Type B pancreatic cell (in vitro differentiated cells): ENCODE results near the gene MRGPRX3. TPM values are rescaled to one million over a fixed set of nuclear protein-coding genes. Genes with fewer than 3 reads are reported as not detected.
"Not testable (repeated sequence)": the region's sequence is repeated elsewhere in the genome, so short reads cannot be mapped to it uniquely, and the experiment has no call there.

ENCODE experiments used
- DNase-seq: peaks from one replicate; pipeline ENCODE4 v3.0.0; 2021; ENCODE audit warnings: mixed read lengths; ENCODE audit not compliant: unreplicated experiment; ENCODE audit errors: extremely low spot score
- H3K27ac Mint-ChIP-seq: 2 replicates; pipeline ENCODE4 v1.8.0; 2021; ENCODE audit warnings: mild to moderate bottlenecking, mixed read lengths
- H3K27me3 Mint-ChIP-seq: 2 replicates; pipeline ENCODE4 v1.8.0; 2021; ENCODE audit warnings: mixed read lengths
- H3K36me3 Mint-ChIP-seq: 2 replicates; pipeline ENCODE4 v1.8.0; 2021; ENCODE audit warnings: mixed read lengths
- H3K4me1 Mint-ChIP-seq: one replicate; pipeline ENCODE4 v1.8.0; 2021; ENCODE audit warnings: mixed read lengths; ENCODE audit not compliant: unreplicated experiment
- H3K4me3 Mint-ChIP-seq: 2 replicates; pipeline ENCODE4 v1.8.0; 2021; ENCODE audit warnings: mild to moderate bottlenecking, mixed read lengths
- H3K9me3 Mint-ChIP-seq: 2 replicates; pipeline ENCODE4 v1.8.0; 2021; ENCODE audit warnings: mixed read lengths
- total RNA-seq: library from RNA; stranded (reverse); gene quantifications from 2 replicates; pipeline ENCODE4 v1.2.1, GENCODE V29; 2021; ENCODE audit warnings: low replicate concordance
- TF ChIP-seq, protein P1 (sequence below): fragments of 200-600 bp; sonication (generic); conservative IDR thresholded peaks from 2 replicates; pipeline ENCODE4 v1.5.0; 2021; ENCODE audit warnings: antibody characterized with exemption, mild to moderate bottlenecking

The MRGPRX3 gene
- total RNA-seq, 1 donor from 2014 or later, result not detected

DNA sequence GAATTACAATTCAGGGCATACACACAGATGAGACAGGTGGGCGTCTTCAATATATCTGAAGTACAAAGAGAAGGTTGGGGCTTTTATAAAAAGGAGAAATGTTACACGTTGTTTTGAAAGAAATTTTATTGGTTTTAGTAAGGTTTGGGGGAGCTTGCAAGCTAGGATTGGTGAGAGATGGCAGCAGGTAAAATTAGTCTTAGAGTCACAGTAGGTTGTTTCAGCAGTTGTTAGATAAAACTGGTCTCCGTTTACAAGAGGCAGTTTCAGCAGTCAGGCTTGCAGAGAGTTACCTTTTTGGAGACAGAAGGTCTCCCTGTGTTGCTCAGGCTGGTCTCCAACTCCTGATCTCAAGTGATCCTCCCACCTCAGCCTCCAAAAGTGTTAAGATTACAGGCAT is 24.1 kb upstream of the MRGPRX3 start:
- H3K4me3 Mint-ChIP-seq, result peak overlapping the region; percentile 34
- H3K9me3 Mint-ChIP-seq, result no peaks in the 10 kb centered on the region
- H3K4me1 Mint-ChIP-seq, result peaks cover 9% of the 10 kb centered on the region
- H3K27me3 Mint-ChIP-seq, result peaks cover 37% of the 10 kb centered on the region
- peaks cover under 1% of the 10 kb centered on the region for H3K36me3 Mint-ChIP-seq
- DNase-seq, result no peak
- TF ChIP-seq, protein P1, sequence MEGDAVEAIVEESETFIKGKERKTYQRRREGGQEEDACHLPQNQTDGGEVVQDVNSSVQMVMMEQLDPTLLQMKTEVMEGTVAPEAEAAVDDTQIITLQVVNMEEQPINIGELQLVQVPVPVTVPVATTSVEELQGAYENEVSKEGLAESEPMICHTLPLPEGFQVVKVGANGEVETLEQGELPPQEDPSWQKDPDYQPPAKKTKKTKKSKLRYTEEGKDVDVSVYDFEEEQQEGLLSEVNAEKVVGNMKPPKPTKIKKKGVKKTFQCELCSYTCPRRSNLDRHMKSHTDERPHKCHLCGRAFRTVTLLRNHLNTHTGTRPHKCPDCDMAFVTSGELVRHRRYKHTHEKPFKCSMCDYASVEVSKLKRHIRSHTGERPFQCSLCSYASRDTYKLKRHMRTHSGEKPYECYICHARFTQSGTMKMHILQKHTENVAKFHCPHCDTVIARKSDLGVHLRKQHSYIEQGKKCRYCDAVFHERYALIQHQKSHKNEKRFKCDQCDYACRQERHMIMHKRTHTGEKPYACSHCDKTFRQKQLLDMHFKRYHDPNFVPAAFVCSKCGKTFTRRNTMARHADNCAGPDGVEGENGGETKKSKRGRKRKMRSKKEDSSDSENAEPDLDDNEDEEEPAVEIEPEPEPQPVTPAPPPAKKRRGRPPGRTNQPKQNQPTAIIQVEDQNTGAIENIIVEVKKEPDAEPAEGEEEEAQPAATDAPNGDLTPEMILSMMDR, result no peak
- no peak overlapping the region for H3K27ac Mint-ChIP-seq

DNA sequence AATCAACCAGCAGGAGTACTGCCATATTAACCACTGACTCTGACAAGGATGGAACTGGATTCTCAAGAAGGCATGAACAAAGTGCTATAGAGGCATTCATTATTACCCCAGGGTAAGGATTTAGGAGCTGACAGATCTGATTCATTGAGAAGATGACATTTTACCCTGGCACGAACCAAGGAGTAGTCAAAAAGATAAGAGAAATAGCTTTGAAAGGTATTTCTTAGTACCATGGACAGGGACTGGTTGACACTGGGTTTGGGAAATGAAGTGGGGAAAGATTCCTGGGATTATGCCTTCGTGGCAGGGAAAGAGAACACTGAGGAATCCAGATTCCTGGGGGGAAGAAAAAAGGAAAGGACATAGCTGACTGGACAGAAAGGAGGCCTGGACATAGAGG is 21.4 kb upstream of the MRGPRX3 start:
- Mint-ChIP-seq H3K4me3 (no peak overlapping the region), H3K27me3 (peaks cover 62% of the 10 kb centered on the region), H3K9me3 (no peaks in the 10 kb centered on the region), H3K36me3 (no peaks in the 10 kb centered on the region), H3K27ac (no peak overlapping the region), H3K4me1 (no peaks in the 10 kb centered on the region)
- TF ChIP-seq, protein P1, result no peak
- no peak for DNase-seq

DNA sequence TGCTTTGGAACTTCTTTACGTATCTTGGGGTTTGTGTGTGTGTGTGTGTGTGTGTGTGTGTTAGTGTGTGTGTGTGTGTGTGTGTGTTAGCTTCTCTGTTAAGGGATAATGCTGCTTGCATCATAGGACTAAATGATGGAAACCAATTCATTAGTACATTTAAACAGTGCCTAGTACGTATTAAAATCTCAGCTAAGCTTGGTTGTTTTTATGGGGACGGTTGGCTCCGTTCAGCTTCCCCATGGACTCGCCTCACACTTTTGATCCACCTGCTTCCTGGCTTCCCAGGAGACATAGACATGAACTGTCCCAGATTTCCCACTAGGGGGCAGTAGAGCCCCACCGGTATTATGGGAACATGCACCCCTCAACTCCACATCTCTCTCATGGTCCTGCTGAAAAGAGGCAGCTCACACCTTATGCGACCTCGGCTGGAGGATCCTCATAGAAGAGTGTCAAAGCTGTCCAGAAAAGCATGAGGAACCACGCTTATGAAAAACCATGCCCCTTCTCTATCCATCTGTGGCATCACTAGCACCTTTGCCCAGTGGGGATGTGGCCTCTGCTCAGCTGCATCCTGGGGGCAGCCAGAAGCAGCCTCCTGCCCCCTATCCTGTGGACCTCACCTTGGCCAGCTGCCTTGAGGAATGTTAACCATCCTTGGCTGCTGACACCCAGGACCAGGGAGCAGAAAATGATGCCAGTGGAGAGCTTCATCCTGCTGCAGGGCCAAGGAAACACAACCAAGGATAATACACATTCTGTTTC is 16.8 kb upstream of the MRGPRX3 start:
- peak; percentile 74 for DNase-seq
- Mint-ChIP-seq H3K36me3 (no peaks in the 10 kb centered on the region), H3K9me3 (no peaks in the 10 kb centered on the region), H3K4me1 (no peaks in the 10 kb centered on the region), H3K4me3 (no peak overlapping the region), H3K27ac (no peak overlapping the region), H3K27me3 (peaks cover 65% of the 10 kb centered on the region)
- TF ChIP-seq, protein P1, result peak; percentile 94

DNA sequence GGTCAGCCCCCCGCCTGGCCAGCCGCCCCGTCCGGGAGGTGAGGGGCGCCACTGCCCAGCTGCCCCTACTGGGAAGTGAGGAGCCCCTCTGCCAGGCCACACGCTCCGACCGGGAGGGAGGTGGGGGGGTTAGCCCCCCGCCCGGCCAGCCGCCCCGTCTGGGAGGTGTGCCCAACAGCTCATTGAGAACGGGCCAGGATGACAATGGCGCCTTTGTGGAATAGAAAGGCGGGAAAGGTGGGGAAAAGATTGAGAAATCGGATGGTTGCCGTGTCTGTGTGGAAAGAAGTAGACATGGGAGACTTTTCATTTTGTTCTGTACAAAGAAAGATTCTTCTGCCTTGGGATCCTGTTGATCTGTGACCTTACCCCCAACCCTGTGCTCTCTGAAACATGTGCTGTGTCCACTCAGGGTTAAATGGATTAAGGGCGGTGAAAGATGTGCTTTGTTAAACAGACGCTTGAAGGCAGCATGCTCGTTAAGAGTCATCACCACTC is 11.0 kb upstream of the MRGPRX3 start:
- H3K4me3 Mint-ChIP-seq, H3K4me1 Mint-ChIP-seq, H3K36me3 Mint-ChIP-seq, H3K9me3 Mint-ChIP-seq, DNase-seq, H3K27ac Mint-ChIP-seq: not testable (repeated sequence)
- peaks cover 22% of the 10 kb centered on the region for H3K27me3 Mint-ChIP-seq

DNA sequence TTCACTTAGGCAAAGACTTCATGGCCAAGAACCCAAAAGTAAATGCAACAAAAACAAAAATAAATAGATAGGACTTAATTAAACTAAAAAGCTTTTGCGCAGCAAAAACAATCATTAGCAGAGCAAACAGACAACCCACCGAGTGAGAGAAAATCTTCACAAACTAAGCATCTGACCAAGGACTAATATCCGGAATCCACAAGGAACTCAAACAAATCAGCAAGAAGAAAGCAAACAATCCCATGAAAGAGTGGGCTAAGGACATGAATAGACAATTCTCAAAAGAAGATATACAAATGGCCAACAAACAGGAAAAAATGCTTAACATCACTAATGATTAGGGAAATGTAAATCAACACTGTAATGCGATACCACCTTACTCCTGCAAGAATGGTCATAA is 1.3 kb upstream of the MRGPRX3 start:
- H3K27me3 Mint-ChIP-seq, result peaks cover 46% of the 10 kb centered on the region
- H3K4me3 Mint-ChIP-seq, H3K27ac Mint-ChIP-seq, H3K4me1 Mint-ChIP-seq, H3K9me3 Mint-ChIP-seq, H3K36me3 Mint-ChIP-seq, DNase-seq: not testable (repeated sequence)

DNA sequence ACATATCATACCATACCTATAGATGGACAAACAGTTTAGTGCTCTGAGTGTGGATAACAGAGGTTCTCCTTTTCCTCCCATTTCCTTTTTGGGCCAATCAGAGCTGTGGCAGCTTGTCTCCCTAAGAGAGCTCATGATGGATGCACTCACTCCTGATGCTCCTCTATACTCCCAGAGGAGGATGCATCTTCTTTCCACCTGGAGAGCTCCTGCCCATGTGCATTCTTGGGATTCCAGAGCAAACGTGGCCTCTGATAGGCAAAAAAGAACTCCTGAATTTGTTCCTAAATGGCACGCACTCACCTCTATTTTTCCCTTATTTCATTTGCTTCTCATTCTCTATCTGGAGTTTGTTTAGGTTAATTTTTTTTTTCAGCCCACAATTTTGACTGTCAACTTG is 2.9 kb downstream of the MRGPRX3 start:
- H3K4me3 Mint-ChIP-seq, result no peak overlapping the region
- TF ChIP-seq, protein P1, result no peak
- H3K36me3 Mint-ChIP-seq, result no peaks in the 10 kb centered on the region
- no peaks in the 10 kb centered on the region for H3K9me3 Mint-ChIP-seq
- no peaks in the 10 kb centered on the region for H3K4me1 Mint-ChIP-seq
- peaks cover 54% of the 10 kb centered on the region for H3K27me3 Mint-ChIP-seq
- no peak for DNase-seq
- H3K27ac Mint-ChIP-seq, result no peak overlapping the region
